Stimulated activated CD8-positive, alpha-beta memory T cell treated with anti-CD3 and anti-CD28 coated beads, Interleukin-4, amount 100 ng/mL, for 24 hours (primary cell): ENCODE measurements around the gene DLGAP4.

Experiments used
- DNase-seq: peaks from one replicate; pipeline ENCODE4 v3.0.0-alpha.2; 2020; ENCODE audit warnings: low read depth

The DLGAP4 gene

GRCh38 chr20:36274181-36274841 lies 31.8 kb upstream of the DLGAP4 start:
- no peak for DNase-seq

GRCh38 chr20:36275011-36275410 lies 31.1 kb upstream of the DLGAP4 start:
- DNase-seq = no peak

GRCh38 chr20:36275441-36276189 lies 30.5 kb upstream of the DLGAP4 start:
- no peak for DNase-seq

- no peak for DNase-seq
Observed at GRCh38 chr20:36277546-36277945, 28.6 kb upstream of the DLGAP4 start.

GRCh38 chr20:36279362-36279761 lies 26.8 kb upstream of the DLGAP4 start:
- no peak for DNase-seq

GRCh38 chr20:36279776-36280175 lies 26.4 kb upstream of the DLGAP4 start:
- DNase-seq = no peak

GRCh38 chr20:36281785-36282380 lies 24.3 kb upstream of the DLGAP4 start:
- DNase-seq = no peak

GRCh38 chr20:36284751-36285150 lies 21.4 kb upstream of the DLGAP4 start:
- no peak for DNase-seq

- DNase-seq = no peak
Observed at GRCh38 chr20:36285746-36286447, 20.2 kb upstream of the DLGAP4 start.

- no peak for DNase-seq
Observed at GRCh38 chr20:36297656-36298055, 8.5 kb upstream of the DLGAP4 start.

- DNase-seq = no peak
Observed at GRCh38 chr20:36298061-36298460, 8.1 kb upstream of the DLGAP4 start.

GRCh38 chr20:36298795-36299339 lies 7.3 kb upstream of the DLGAP4 start:
- no peak for DNase-seq

- no peak for DNase-seq
Observed at GRCh38 chr20:36299459-36299858, 6.7 kb upstream of the DLGAP4 start.

GRCh38 chr20:36301359-36302119 lies 4.6 kb upstream of the DLGAP4 start:
- DNase-seq = no peak

GRCh38 chr20:36303020-36303595 lies 3.0 kb upstream of the DLGAP4 start:
- no peak for DNase-seq

- DNase-seq = no peak
Observed at GRCh38 chr20:36303831-36304230, 2.3 kb upstream of the DLGAP4 start.

- no peak for DNase-seq
Observed at GRCh38 chr20:36304786-36305495, 1.2 kb upstream of the DLGAP4 start.

GRCh38 chr20:36306553-36307411 lies 643 bp downstream of the DLGAP4 start:
- no peak for DNase-seq
